Caco-2 (cell line): ENCODE results near the gene ZNF106. TPM values are rescaled to one million over a fixed set of nuclear protein-coding genes. Genes with fewer than 3 reads are reported as not detected.

Experiments used
- BruUV-seq: library from RNA; stranded (reverse); fragments of 400-500 nt; replicated peaks from 2 replicates; lab custom pipeline; 2021; lab: Mats Ljungman, UMichigan
- CTCF ChIA-PET: fragments of 300-600 bp; sonication (Branson Sonifier 250); formaldehyde crosslinking; loops from one replicate; lab custom pipeline; 2022; ENCODE audit warnings: antibody characterized with exemption; lab: Charles Lee
- POLR2A ChIA-PET: fragments of 300-600 bp; sonication (Branson Sonifier 250); formaldehyde crosslinking; loops from one replicate; lab custom pipeline; 2022; ENCODE audit warnings: antibody characterized with exemption; lab: Charles Lee
- DNase-seq, 2 experiments: peaks; one replicate each; pipeline versions ENCODE4 v3.0.0 to v3.0.0-alpha.2; 2020 to 2022
- H3K27me3 ChIP-seq: replicated peaks from 2 replicates; pipeline ENCODE4 v1.6.0; 2011; ENCODE audit warnings: low read length; ENCODE audit not compliant: control insufficient read depth, insufficient read depth
- H3K36me3 ChIP-seq: 2 replicates; pipeline ENCODE4 v1.5.1; 2011; ENCODE audit warnings: low read length; ENCODE audit not compliant: control insufficient read depth, insufficient read depth
- H3K4me1 ChIP-seq: fragments of 250-450 bp; sonication (Bioruptor Pico); 2 replicates; pipeline ENCODE4 v1.5.1; 2020; ENCODE audit warnings: mild to moderate bottlenecking
- H3K4me3 ChIP-seq: 2 replicates; pipeline ENCODE4 v1.5.1; 2011; ENCODE audit warnings: low read depth, mild to moderate bottlenecking, control low read depth, low read length
- H3K9me3 ChIP-seq: fragments of 250-450 bp; sonication (Bioruptor Pico); 2 replicates; pipeline ENCODE4 v1.5.1; 2020; ENCODE audit warnings: mild to moderate bottlenecking, moderate library complexity
- H3K27ac Mint-ChIP-seq: one replicate; pipeline ENCODE4 v1.8.0; 2022; ENCODE audit warnings: mixed read lengths; ENCODE audit not compliant: unreplicated experiment
- H3K27me3 Mint-ChIP-seq: one replicate; pipeline ENCODE4 v1.8.0; 2022; ENCODE audit warnings: mixed read lengths; ENCODE audit not compliant: insufficient read depth, unreplicated experiment
- H3K36me3 Mint-ChIP-seq: one replicate; pipeline ENCODE4 v1.8.0; 2022; ENCODE audit warnings: mild to moderate bottlenecking, mixed read lengths; ENCODE audit not compliant: insufficient read depth, unreplicated experiment
- H3K4me1 Mint-ChIP-seq: one replicate; pipeline ENCODE4 v1.8.0; 2022; ENCODE audit warnings: low read depth, mixed read lengths; ENCODE audit not compliant: unreplicated experiment
- H3K4me3 Mint-ChIP-seq: one replicate; pipeline ENCODE4 v1.8.0; 2022; ENCODE audit warnings: mild to moderate bottlenecking, moderate library complexity, mixed read lengths; ENCODE audit not compliant: unreplicated experiment
- H3K9me3 Mint-ChIP-seq: one replicate; pipeline ENCODE4 v1.8.0; 2022; ENCODE audit warnings: mixed read lengths; ENCODE audit not compliant: unreplicated experiment
- intact Hi-C: fragments of 100-400 bp; cut with micrococcal nuclease; formaldehyde crosslinking; loops from one replicate; pipeline ENCODE4 v1.10.0; 2022; ENCODE audit not compliant: unreplicated experiment
- total RNA-seq: library from RNA; stranded (reverse); gene quantifications from 2 replicates; pipeline ENCODE4 v1.2.3, GENCODE V29; 2022
- TF ChIP-seq, protein P1 (sequence below), 2 experiments: fragments of 200-600 bp in 1 of 2; IDR thresholded peaks; 1 replicate in 1 of 2; 2 replicates in 1 of 2; pipeline versions ENCODE4 v1.5.1 to v1.8.0; 2011 to 2022; ENCODE audit warnings: antibody characterized with exemption in 1 of 2, control low read depth in 1 of 2, inconsistent platforms in 1 of 2, low read depth in 1 of 2, low read length in 1 of 2, mild to moderate bottlenecking in 1 of 2, moderate library complexity in 1 of 2; ENCODE audit not compliant: insufficient read depth in 1 of 2, severe bottlenecking in 1 of 2, unreplicated experiment in 1 of 2

Gene ZNF106
- total RNA-seq, 1 experiment from 2014 or later, result 47.8 TPM

DNA sequence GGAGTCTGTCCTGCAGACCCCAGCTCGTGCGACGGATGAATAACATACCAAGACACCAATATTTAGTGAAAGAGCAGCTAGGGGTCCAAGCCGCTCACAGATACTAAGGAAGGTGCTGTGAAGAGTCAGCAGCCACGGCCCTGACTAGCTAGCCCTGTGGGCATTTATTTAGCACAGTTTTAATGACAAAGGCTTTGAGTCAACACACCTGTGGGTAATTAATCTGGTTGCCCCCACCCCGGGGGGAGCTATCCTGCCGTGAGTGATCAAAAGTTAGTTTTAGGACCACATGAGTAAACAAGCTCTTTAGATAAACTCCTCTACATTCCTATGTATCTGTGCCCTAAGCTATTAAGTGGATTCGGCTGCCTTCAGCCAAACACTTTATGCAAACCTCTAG, 112.9 kb downstream of the ZNF106 start:
- Histone ChIP-seq H3K36me3 (no peaks in the 10 kb centered on the region), H3K9me3 (peaks cover 3% of the 10 kb centered on the region; the same call in 1 of the 2 replicates), H3K4me1 (no peaks in the 10 kb centered on the region), H3K4me3 (no peak overlapping the region), H3K27me3 (no peaks in the 10 kb centered on the region)
- H3K27me3 Mint-ChIP-seq, result no peaks in the 10 kb centered on the region
- intact Hi-C loops, result no loop called here
- ChIA-PET CTCF (no interaction called here), POLR2A (no interaction called here)
- no peaks in the 10 kb centered on the region for H3K36me3 Mint-ChIP-seq
- H3K27ac Mint-ChIP-seq, result no peak overlapping the region
- no TSS peak for BruUV-seq
- H3K4me1 Mint-ChIP-seq, result no peaks in the 10 kb centered on the region
- no peak for DNase-seq
- H3K9me3 Mint-ChIP-seq, result peaks cover 16% of the 10 kb centered on the region
- TF ChIP-seq, protein P1, sequence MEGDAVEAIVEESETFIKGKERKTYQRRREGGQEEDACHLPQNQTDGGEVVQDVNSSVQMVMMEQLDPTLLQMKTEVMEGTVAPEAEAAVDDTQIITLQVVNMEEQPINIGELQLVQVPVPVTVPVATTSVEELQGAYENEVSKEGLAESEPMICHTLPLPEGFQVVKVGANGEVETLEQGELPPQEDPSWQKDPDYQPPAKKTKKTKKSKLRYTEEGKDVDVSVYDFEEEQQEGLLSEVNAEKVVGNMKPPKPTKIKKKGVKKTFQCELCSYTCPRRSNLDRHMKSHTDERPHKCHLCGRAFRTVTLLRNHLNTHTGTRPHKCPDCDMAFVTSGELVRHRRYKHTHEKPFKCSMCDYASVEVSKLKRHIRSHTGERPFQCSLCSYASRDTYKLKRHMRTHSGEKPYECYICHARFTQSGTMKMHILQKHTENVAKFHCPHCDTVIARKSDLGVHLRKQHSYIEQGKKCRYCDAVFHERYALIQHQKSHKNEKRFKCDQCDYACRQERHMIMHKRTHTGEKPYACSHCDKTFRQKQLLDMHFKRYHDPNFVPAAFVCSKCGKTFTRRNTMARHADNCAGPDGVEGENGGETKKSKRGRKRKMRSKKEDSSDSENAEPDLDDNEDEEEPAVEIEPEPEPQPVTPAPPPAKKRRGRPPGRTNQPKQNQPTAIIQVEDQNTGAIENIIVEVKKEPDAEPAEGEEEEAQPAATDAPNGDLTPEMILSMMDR (IDR thresholded peaks at IDR 0.05; ENCODE audit: insufficient read depth in 1 of 2, low read depth in 1 of 2, low read length in 1 of 2, severe bottlenecking in 1 of 2, unreplicated experiment in 1 of 2), result no peak
- H3K4me3 Mint-ChIP-seq, result no peak overlapping the region

DNA sequence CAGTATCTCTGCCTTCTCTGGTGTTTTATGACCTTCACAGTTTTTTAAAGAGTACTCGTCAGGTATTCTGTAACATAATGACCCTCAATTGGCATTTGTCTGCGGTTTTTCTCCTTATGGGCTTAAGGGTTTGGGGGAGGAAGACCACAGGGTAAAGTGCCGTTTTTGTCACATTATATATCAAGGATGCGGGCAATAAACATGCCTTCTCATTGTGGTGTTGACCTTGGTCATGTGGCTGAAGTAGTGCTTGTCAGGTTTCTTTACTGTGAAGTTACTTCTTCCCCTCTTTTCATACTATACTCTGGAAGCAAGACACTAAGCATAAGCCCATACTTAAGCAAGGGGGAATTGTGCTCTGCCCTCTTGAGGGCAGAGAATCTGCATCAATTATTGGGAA, 115.0 kb downstream of the ZNF106 start:
- no TSS peak for BruUV-seq
- DNase-seq, result no peak
- no peaks in the 10 kb centered on the region for H3K27me3 Mint-ChIP-seq
- H3K27me3 ChIP-seq, result no peaks in the 10 kb centered on the region
- H3K36me3 ChIP-seq, result no peaks in the 10 kb centered on the region
- no peak overlapping the region for H3K27ac Mint-ChIP-seq
- intact Hi-C loops, result no loop called here
- ChIA-PET POLR2A (no interaction called here), CTCF (no interaction called here)
- peaks cover 3% of the 10 kb centered on the region; the same call in 1 of the 2 replicates for H3K9me3 ChIP-seq
- H3K4me1 Mint-ChIP-seq, result no peaks in the 10 kb centered on the region
- TF ChIP-seq, protein P1 (IDR thresholded peaks at IDR 0.05; ENCODE audit: insufficient read depth in 1 of 2, low read depth in 1 of 2, low read length in 1 of 2, severe bottlenecking in 1 of 2, unreplicated experiment in 1 of 2), result no peak
- no peak overlapping the region for H3K4me3 Mint-ChIP-seq
- H3K4me3 ChIP-seq, result no peak overlapping the region
- no peaks in the 10 kb centered on the region for H3K36me3 Mint-ChIP-seq
- peaks cover 16% of the 10 kb centered on the region for H3K9me3 Mint-ChIP-seq
- no peaks in the 10 kb centered on the region for H3K4me1 ChIP-seq

DNA sequence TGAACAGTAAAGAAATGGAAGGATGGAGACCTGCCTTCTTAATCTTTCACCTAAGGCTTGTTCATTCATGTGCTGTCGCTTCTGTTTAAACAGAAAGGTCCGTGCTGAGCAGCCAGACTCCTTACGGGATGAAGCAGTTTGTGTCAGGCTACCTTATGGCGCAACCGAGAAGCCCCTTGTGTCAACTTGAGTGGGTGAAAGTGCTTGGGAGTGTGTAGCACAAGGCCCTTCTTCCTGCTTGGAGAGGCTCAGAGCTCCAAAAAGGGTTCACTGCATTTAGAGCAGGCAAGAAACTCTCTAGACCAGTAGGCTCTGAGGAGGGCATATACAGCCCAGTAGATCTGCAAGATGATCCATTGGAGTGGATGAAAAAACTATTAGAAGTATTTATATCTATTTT, 115.7 kb downstream of the ZNF106 start:
- TF ChIP-seq, protein P1 (IDR thresholded peaks at IDR 0.05; ENCODE audit: insufficient read depth in 1 of 2, low read depth in 1 of 2, low read length in 1 of 2, severe bottlenecking in 1 of 2, unreplicated experiment in 1 of 2), result no peak
- Mint-ChIP-seq H3K4me3 (no peak overlapping the region), H3K9me3 (peaks cover 16% of the 10 kb centered on the region), H3K27me3 (no peaks in the 10 kb centered on the region), H3K36me3 (no peaks in the 10 kb centered on the region), H3K4me1 (no peaks in the 10 kb centered on the region), H3K27ac (no peak overlapping the region)
- Histone ChIP-seq H3K4me1 (no peaks in the 10 kb centered on the region), H3K36me3 (no peaks in the 10 kb centered on the region), H3K4me3 (no peak overlapping the region), H3K9me3 (peaks cover 3% of the 10 kb centered on the region; the same call in 1 of the 2 replicates), H3K27me3 (no peaks in the 10 kb centered on the region)
- ChIA-PET CTCF (no interaction called here), POLR2A (no interaction called here)
- no TSS peak for BruUV-seq
- intact Hi-C loops, result no loop called here
- no peak for DNase-seq
